Measurements from ENCODE around the gene EPHA10.

EPHA10 gene

DNA sequence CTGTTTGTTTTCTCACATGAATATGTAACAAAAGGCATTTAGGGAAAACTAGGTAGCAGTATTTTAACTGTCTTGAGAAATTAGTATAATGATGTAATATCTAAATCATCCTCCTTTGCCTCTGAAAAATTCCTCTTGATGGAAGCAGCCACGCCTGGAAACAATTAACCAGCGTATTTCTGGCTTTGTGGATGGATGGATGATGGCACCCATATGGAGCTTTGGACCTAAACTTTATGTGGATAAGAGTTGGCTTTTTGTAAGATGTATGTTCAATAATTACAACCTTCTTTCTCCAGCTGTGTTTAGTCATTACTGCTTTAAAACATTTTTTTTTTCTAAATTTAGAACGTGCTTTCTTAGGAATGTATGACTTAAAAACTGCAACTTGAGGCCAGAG is 60.0 kb downstream of the EPHA10 start:
- no peak overlapping the region for H2AFZ ChIP-seq (ENCODE audit: low read depth, low read length, severe bottlenecking)
- TF ChIP-seq, protein P1, sequence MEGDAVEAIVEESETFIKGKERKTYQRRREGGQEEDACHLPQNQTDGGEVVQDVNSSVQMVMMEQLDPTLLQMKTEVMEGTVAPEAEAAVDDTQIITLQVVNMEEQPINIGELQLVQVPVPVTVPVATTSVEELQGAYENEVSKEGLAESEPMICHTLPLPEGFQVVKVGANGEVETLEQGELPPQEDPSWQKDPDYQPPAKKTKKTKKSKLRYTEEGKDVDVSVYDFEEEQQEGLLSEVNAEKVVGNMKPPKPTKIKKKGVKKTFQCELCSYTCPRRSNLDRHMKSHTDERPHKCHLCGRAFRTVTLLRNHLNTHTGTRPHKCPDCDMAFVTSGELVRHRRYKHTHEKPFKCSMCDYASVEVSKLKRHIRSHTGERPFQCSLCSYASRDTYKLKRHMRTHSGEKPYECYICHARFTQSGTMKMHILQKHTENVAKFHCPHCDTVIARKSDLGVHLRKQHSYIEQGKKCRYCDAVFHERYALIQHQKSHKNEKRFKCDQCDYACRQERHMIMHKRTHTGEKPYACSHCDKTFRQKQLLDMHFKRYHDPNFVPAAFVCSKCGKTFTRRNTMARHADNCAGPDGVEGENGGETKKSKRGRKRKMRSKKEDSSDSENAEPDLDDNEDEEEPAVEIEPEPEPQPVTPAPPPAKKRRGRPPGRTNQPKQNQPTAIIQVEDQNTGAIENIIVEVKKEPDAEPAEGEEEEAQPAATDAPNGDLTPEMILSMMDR (IDR thresholded peaks at IDR 0.05; ENCODE audit: insufficient read depth, low read length, poor library complexity, severe bottlenecking) = no peak
- TF ChIP-seq EZH2phosphoT487 (conservative IDR thresholded peaks at IDR 0.05; ENCODE audit: low read length) = no peak
- no peak overlapping the region for H3K4me2 ChIP-seq (ENCODE audit: low read depth, low read length, poor library complexity, severe bottlenecking)
- H3F3A ChIP-seq (ENCODE audit: insufficient read depth) = peaks cover 4% of the 10 kb centered on the region; the same call in 1 of the 2 replicates
- H3K36me3 ChIP-seq (ENCODE audit: low read length) = peaks cover 34% of the 10 kb centered on the region
- no peak overlapping the region for H3K9ac ChIP-seq (ENCODE audit: low read length)
- H4K20me1 ChIP-seq (ENCODE audit: low read depth, low read length) = no peaks in the 10 kb centered on the region
- no peaks in the 10 kb centered on the region for H3K9me2 ChIP-seq (replicated peaks; ENCODE audit: insufficient read depth, low read length)
- no peaks in the 10 kb centered on the region for H3K79me2 ChIP-seq (ENCODE audit: insufficient read depth, low read length)
- no peak overlapping the region for H3K4me3 ChIP-seq (ENCODE audit: insufficient read depth, low read length, poor library complexity, severe bottlenecking)
- no peaks in the 10 kb centered on the region for H3K27me3 ChIP-seq (ENCODE audit: low read length)
- no peaks in the 10 kb centered on the region for H3K9me3 ChIP-seq (ENCODE audit: insufficient read depth, low read length)
- H3K27ac ChIP-seq (ENCODE audit: low read depth, low read length) = no peak overlapping the region

DNA sequence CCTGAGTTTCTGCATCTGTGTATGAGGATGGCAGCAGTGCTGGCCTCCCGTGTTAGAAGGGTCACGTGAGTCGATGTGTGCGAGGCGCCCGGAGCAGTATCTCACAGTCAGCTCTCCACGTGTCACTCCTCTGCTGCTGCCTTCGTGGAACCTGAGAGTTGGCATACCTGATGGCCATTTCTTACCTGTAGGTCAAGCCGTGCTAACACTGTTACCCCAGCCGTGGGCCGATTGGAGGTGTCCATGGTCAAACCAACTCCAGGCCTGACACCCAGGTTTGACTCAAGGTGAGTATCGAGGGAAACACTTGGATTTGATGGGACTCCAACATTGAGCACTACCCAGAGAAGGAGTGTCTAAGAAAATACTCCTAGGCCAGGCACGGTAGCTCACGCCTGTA is 61.9 kb downstream of the EPHA10 start:
- H3K9me2 ChIP-seq (replicated peaks; ENCODE audit: insufficient read depth, low read length) = no peaks in the 10 kb centered on the region
- H3K4me3 ChIP-seq (ENCODE audit: insufficient read depth, low read length, poor library complexity, severe bottlenecking) = no peak overlapping the region
- H3K27ac ChIP-seq (ENCODE audit: low read depth, low read length) = no peak overlapping the region
- peaks cover 42% of the 10 kb centered on the region; the same call in 1 of the 2 replicates for H3K36me3 ChIP-seq (ENCODE audit: low read length)
- no peak overlapping the region for H3K4me2 ChIP-seq (ENCODE audit: low read depth, low read length, poor library complexity, severe bottlenecking)
- H3K9ac ChIP-seq (ENCODE audit: low read length) = no peak overlapping the region
- no peaks in the 10 kb centered on the region for H3K9me3 ChIP-seq (ENCODE audit: insufficient read depth, low read length)
- no peak overlapping the region for H2AFZ ChIP-seq (ENCODE audit: low read depth, low read length, severe bottlenecking)
- H3K79me2 ChIP-seq (ENCODE audit: insufficient read depth, low read length) = no peaks in the 10 kb centered on the region
- no peaks in the 10 kb centered on the region for H3F3A ChIP-seq (ENCODE audit: insufficient read depth)
- H3K27me3 ChIP-seq (ENCODE audit: low read length) = no peaks in the 10 kb centered on the region
- TF ChIP-seq EZH2phosphoT487 (conservative IDR thresholded peaks at IDR 0.05; ENCODE audit: low read length) = no peak
- TF ChIP-seq, protein P1 (IDR thresholded peaks at IDR 0.05; ENCODE audit: insufficient read depth, low read length, poor library complexity, severe bottlenecking) = no peak
- H4K20me1 ChIP-seq (ENCODE audit: low read depth, low read length) = no peaks in the 10 kb centered on the region

DNA sequence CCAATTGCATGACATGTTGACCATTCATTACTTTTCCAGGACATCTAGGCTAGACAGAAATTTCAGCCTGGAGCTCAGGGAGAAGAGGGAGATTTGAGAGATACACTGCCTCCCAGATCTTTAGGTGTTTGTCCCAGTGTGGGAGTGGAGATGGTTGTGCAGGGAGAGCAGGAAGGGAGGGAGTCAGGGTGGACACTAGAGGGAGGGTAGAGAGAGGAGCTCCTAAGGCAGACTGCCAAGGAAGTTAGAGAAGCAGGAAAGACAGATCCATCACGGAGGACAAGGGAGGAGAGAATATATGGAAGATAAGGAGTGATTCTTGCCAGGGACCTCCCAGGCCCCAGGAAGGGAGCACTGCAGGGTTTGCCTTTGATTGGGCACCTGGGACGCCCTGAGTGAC is 63.9 kb downstream of the EPHA10 start:
- H3K4me2 ChIP-seq (ENCODE audit: low read depth, low read length, poor library complexity, severe bottlenecking) = no peak overlapping the region
- H2AFZ ChIP-seq (ENCODE audit: low read depth, low read length, severe bottlenecking) = no peak overlapping the region
- H3K9me3 ChIP-seq (ENCODE audit: insufficient read depth, low read length) = no peaks in the 10 kb centered on the region
- no peak overlapping the region for H3K27ac ChIP-seq (ENCODE audit: low read depth, low read length)
- H3K4me3 ChIP-seq (ENCODE audit: insufficient read depth, low read length, poor library complexity, severe bottlenecking) = no peak overlapping the region
- no peaks in the 10 kb centered on the region for H3K9me2 ChIP-seq (replicated peaks; ENCODE audit: insufficient read depth, low read length)
- H3K36me3 ChIP-seq (ENCODE audit: low read length) = peaks cover 51% of the 10 kb centered on the region; the same call in 1 of the 2 replicates
- H3K9ac ChIP-seq (ENCODE audit: low read length) = no peak overlapping the region
- H3K27me3 ChIP-seq (ENCODE audit: low read length) = no peaks in the 10 kb centered on the region
- H3F3A ChIP-seq (ENCODE audit: insufficient read depth) = no peaks in the 10 kb centered on the region; the same call in 1 of the 2 replicates
- H4K20me1 ChIP-seq (ENCODE audit: low read depth, low read length) = no peaks in the 10 kb centered on the region
- H3K79me2 ChIP-seq (ENCODE audit: insufficient read depth, low read length) = peaks cover 16% of the 10 kb centered on the region; the same call in 1 of the 2 replicates
- TF ChIP-seq EZH2phosphoT487 (conservative IDR thresholded peaks at IDR 0.05; ENCODE audit: low read length) = no peak
- TF ChIP-seq, protein P1 (IDR thresholded peaks at IDR 0.05; ENCODE audit: insufficient read depth, low read length, poor library complexity, severe bottlenecking) = no peak

Measured in SU-DHL-6 (cell line).